Testis (tissue), 3 donors: ENCODE data around the gene ADCYAP1. TPM values are rescaled to one million over a fixed set of nuclear protein-coding genes. Genes with fewer than 3 reads are reported as not detected.

Experiments used
- DNase-seq: peaks from one replicate; pipeline ENCODE4 v3.0.0-alpha.2; 2019
- H3K27ac ChIP-seq, 2 donors: fragments of 200-600 bp; sonication (generic); one replicate each; pipeline ENCODE4 v1.5.1; 2019
- H3K27me3 ChIP-seq: fragments of 200-600 bp; sonication (generic); one replicate; pipeline ENCODE4 v1.5.1; 2019
- H3K36me3 ChIP-seq: fragments of 200-600 bp; sonication (generic); one replicate; pipeline ENCODE4 v1.5.1; 2017; ENCODE audit warnings: low read depth; ENCODE audit errors: missing control alignments
- H3K4me1 ChIP-seq: fragments of 200-600 bp; sonication (generic); one replicate; pipeline ENCODE4 v1.5.1; 2019
- H3K4me3 ChIP-seq, 2 donors: fragments of 200-600 bp; sonication (generic); one replicate each; pipeline ENCODE4 v1.5.1; 2017 to 2019
- H3K9me3 ChIP-seq: fragments of 200-600 bp; sonication (generic); one replicate; pipeline ENCODE4 v1.5.1; 2017
- CTCF ChIP-seq, 3 experiments: fragments of 450-650 bp in 2 of 3; fragments of 200-600 bp in 1 of 3; sonication (generic) in 1 of 3; IDR thresholded peaks; one replicate each; pipeline ENCODE4 v1.5.1; 2016 to 2019; ENCODE audit warnings: antibody characterized with exemption in 3 of 3, mild to moderate bottlenecking in 2 of 3, moderate library complexity in 1 of 3
- POLR2A ChIP-seq: fragments of 450-650 bp; IDR thresholded peaks from one replicate; pipeline ENCODE4 v1.6.1; 2017; ENCODE audit warnings: antibody characterized with exemption, mild to moderate bottlenecking, moderate library complexity
- WGBS, 2 donors: methylation state at CpG; one replicate each; pipeline ENCODE4 v1.1.5; 2018; 5-methylcytosine and 5-hydroxymethylcytosine counted together
- intact Hi-C: fragments of 100-400 bp; cut with DNase I; formaldehyde crosslinking; loops from one replicate; pipeline ENCODE4 v1.15.1; 2023; ENCODE audit warnings: low total_unique reads
- polyA plus RNA-seq: library from polyadenylated mRNA; stranded (reverse); fragments of 350-450 nt; fragmentation: Illumina TruSeq; extraction: RNeasy Lipid Tissue Mini Kit (QIAGEN cat#74804); gene quantifications from one replicate; pipeline ENCODE4 v1.2.3, GENCODE V29; 2014; ENCODE audit warnings: low read depth, low replicate concordance; ENCODE audit not compliant: insufficient read depth
- total RNA-seq, 2 donors: library from RNA; depleted of rRNA; stranded (reverse); fragments of >200 nt; gene quantifications; one replicate each; pipeline ENCODE4 v1.2.3, GENCODE V29; 2016

The ADCYAP1 gene
- total and polyA plus RNA-seq, 3 donors from 2014 or later: 3.1 to 10.1 (median 3.2) TPM

- Histone ChIP-seq H3K27ac (no peak overlapping the region), H3K9me3 (no peaks in the 10 kb centered on the region), H3K36me3 (no peaks in the 10 kb centered on the region), H3K27me3 (no peaks in the 10 kb centered on the region), H3K4me3 (no peak overlapping the region), H3K4me1 (peaks cover 33% of the 10 kb centered on the region)
- DNase-seq: no peak
- 0 to 3% methylated on average over 5 to 33 of the region's 33 CpGs for WGBS, 2 donors
- intact Hi-C loops: no loop called here
- TF ChIP-seq POLR2A (no peak), CTCF (IDR thresholded peaks at IDR 0.05) (no peak)
Observed at GRCh38 chr18:905307-905947, 756 bp downstream of the ADCYAP1 start.

- peaks cover 33% of the 10 kb centered on the region for H3K4me1 ChIP-seq
Observed at GRCh38 chr18:905948-906415, 1.3 kb downstream of the ADCYAP1 start.

DNA sequence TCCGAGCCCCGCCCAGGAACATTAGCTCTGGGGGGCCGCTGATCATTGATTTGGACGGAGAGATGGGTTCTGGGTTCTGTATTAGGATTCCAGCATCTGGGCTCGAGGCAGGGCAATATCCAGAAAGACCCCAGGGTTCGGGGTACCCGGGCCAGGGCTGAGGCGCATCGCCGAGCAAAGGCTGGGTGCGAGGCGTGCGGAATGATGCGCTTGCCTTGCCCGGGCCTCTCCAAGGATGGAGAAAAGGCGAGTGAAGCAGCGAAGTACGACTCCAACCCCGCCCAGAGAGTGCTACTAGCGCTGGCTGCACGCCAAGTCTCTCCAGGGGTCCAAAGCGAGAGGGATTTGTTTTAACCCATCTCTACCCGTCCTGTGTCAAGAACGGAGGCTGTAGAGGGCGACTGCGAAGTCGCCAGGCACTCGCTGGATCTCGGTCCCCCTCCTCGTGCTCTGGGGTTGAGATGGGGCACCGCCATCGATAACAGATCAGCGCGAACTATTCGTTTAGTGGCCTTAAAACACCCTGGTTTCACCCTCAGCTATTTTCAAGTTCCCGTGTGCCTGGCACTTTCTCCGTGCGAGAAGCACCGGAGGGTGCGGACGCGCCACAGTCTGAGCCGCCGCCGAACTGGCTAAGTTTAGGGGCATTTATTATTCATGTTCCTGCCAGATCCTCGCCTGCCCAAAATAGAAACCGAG, 1.9 kb downstream of the ADCYAP1 start:
- Histone ChIP-seq H3K36me3 (no peaks in the 10 kb centered on the region), H3K4me3 (peak overlapping the region in 1 of 2 donors; percentile 53), H3K9me3 (no peaks in the 10 kb centered on the region), H3K4me1 (peaks cover 33% of the 10 kb centered on the region), H3K27me3 (no peaks in the 10 kb centered on the region), H3K27ac (no peak overlapping the region)
- no peak for DNase-seq
- intact Hi-C loops: no loop called here
- WGBS, 2 donors: 2 to 3% methylated on average over 35 to 47 of the region's 47 CpGs
- TF ChIP-seq POLR2A (no peak), CTCF (IDR thresholded peaks at IDR 0.05) (no peak)

More at GRCh38 chr18:905948-906415, 1.3 kb downstream of the ADCYAP1 start:
- no peaks in the 10 kb centered on the region for H3K9me3 ChIP-seq
- WGBS, 2 donors: 1% methylated on average over 10 to 26 of the region's 26 CpGs
- no peaks in the 10 kb centered on the region for H3K36me3 ChIP-seq
- TF ChIP-seq CTCF (IDR thresholded peaks at IDR 0.05) (no peak), POLR2A (no peak)
- H3K27me3 ChIP-seq: no peaks in the 10 kb centered on the region
- intact Hi-C loops: no loop called here
- no peak overlapping the region for H3K27ac ChIP-seq
- H3K4me3 ChIP-seq: peak overlapping the region in 1 of 2 donors; percentile 53
- no peak for DNase-seq

DNA sequence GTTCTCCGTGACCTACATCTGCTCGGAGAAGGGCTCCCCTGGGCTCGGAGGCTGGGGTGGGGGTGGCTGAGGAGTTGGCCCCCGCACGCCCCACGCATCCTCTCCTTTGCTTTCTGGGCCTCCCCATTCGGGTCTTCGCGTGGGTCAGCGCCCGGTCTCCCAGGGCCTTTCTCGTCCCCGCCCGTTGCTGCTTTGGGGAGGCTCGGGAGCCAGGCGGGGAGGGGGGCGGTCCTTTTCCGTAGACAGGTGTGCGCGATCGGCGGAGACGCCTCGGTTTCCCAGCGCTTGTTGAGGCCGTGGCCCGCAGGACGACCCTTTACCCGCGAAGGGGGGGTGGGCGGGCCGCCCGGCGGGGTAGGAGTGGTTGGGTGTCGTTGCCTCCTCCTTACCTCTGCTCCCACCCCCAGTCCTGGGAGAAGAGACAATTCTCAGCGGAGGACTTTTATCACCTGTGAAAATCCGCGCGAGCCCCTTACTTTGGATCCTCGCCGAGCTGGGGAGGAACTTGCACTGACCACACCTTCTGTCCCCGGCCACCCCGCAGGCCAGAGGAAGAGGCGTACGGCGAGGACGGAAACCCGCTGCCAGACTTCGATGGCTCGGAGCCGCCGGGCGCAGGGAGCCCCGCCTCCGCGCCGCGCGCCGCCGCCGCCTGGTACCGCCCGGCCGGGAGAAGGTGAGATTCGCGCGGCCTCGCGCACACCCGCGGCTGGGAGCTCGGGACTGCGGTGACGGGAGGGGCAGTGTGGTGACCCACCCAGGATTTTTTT, 2.6 kb downstream of the ADCYAP1 start:
- DNase-seq: no peak

More for the DNA sequence above, 2.6 kb downstream of the ADCYAP1 start:
- intact Hi-C loops: no loop called here
- H3K4me1 ChIP-seq: peaks cover 33% of the 10 kb centered on the region
- H3K9me3 ChIP-seq: no peaks in the 10 kb centered on the region
- TF ChIP-seq POLR2A (no peak), CTCF (IDR thresholded peaks at IDR 0.05) (no peak)
- WGBS, 2 donors: 0 to 1% methylated on average over 3 to 64 of the region's 75 CpGs
- H3K36me3 ChIP-seq: no peaks in the 10 kb centered on the region
- no peak overlapping the region for H3K27ac ChIP-seq
- H3K27me3 ChIP-seq: no peaks in the 10 kb centered on the region
- H3K4me3 ChIP-seq: peak overlapping the region in 1 of 2 donors; percentile 53
